Hepatocyte (in vitro differentiated cells): Measurements from ENCODE around the gene HBA1. TPM values are rescaled to one million over a fixed set of nuclear protein-coding genes. Genes with fewer than 3 reads are reported as not detected.
"Not testable (repeated sequence)": the region's sequence is repeated elsewhere in the genome, so short reads cannot be mapped to it uniquely, and the experiment has no call there.

ENCODE experiments used
- DNase-seq: peaks from one replicate; pipeline ENCODE4 v3.0.0-alpha.2; 2016; ENCODE audit warnings: low spot score
- H2AFZ ChIP-seq: fragments of 200-600 bp; sonication (generic); 2 replicates; pipeline ENCODE4 v1.6.0; 2016; ENCODE audit warnings: antibody characterized with exemption, mild to moderate bottlenecking
- H3K27ac ChIP-seq: fragments of 200-600 bp; sonication (generic); 2 replicates; pipeline ENCODE4 v1.5.1; 2016; ENCODE audit warnings: mild to moderate bottlenecking
- H3K27me3 ChIP-seq: fragments of 200-600 bp; sonication (generic); 2 replicates; pipeline ENCODE4 v1.6.1; 2016
- H3K36me3 ChIP-seq: fragments of 200-600 bp; sonication (generic); replicated peaks from 2 replicates; pipeline ENCODE4 v1.5.1; 2016; ENCODE audit warnings: low read depth; ENCODE audit not compliant: insufficient read depth
- H3K4me1 ChIP-seq: fragments of 200-600 bp; sonication (generic); 2 replicates; pipeline ENCODE4 v1.5.1; 2016; ENCODE audit warnings: mild to moderate bottlenecking, moderate library complexity; ENCODE audit not compliant: insufficient read depth
- H3K4me2 ChIP-seq: fragments of 200-600 bp; sonication (generic); 2 replicates; pipeline ENCODE4 v1.6.0; 2016
- H3K4me3 ChIP-seq: fragments of 200-600 bp; sonication (generic); 2 replicates; pipeline ENCODE4 v1.5.1; 2016; ENCODE audit warnings: mild to moderate bottlenecking
- H3K79me2 ChIP-seq: fragments of 200-600 bp; sonication (generic); 2 replicates; pipeline ENCODE4 v1.6.0; 2017; ENCODE audit warnings: mild to moderate bottlenecking
- H3K9me2 ChIP-seq: fragments of 200-600 bp; sonication (generic); replicated peaks from 2 replicates; pipeline ENCODE4 v1.6.0; 2017; ENCODE audit warnings: mild to moderate bottlenecking; ENCODE audit not compliant: insufficient read depth
- H3K9me3 ChIP-seq: fragments of 200-600 bp; sonication (generic); 2 replicates; pipeline ENCODE4 v1.5.1; 2016; ENCODE audit warnings: low read depth, mild to moderate bottlenecking
- H4K20me1 ChIP-seq: fragments of 200-600 bp; sonication (generic); 2 replicates; pipeline ENCODE4 v1.6.0; 2016; ENCODE audit warnings: mild to moderate bottlenecking; ENCODE audit not compliant: insufficient read depth, poor library complexity, severe bottlenecking
- CTCF ChIP-seq: fragments of 200-600 bp; sonication (generic); IDR thresholded peaks from 2 replicates; pipeline ENCODE4 v1.5.1; 2016; ENCODE audit warnings: antibody characterized with exemption, mild to moderate bottlenecking; ENCODE audit not compliant: poor library complexity
- EZH2 ChIP-seq: fragments of 200-600 bp; sonication (generic); IDR thresholded peaks from 2 replicates; pipeline ENCODE4 v1.6.1; 2016; ENCODE audit warnings: antibody characterized with exemption, mild to moderate bottlenecking, borderline replicate concordance
- EZH2phosphoT487 ChIP-seq: fragments of 200-600 bp; sonication (generic); IDR thresholded peaks from one replicate; pipeline ENCODE4 v1.6.1; 2018; ENCODE audit warnings: antibody characterized with exemption, mild to moderate bottlenecking, low read depth, moderate library complexity; ENCODE audit not compliant: unreplicated experiment, severe bottlenecking
- WGBS: methylation state at CpG from one replicate; pipeline ENCODE4 v1.1.6; 2016; ENCODE audit warnings: low lambda C conversion rate; ENCODE audit errors: missing lambda C conversion rate; 5-methylcytosine and 5-hydroxymethylcytosine counted together
- polyA plus RNA-seq: library from polyadenylated mRNA; unstranded; fragments of >200 nt; fragmentation: Nextera tagmentation; extraction: Ambion mirVana; gene quantifications from 2 replicates; pipeline ENCODE4 v1.2.1, GENCODE V29; 2016
- total RNA-seq: library from RNA; depleted of rRNA; stranded (reverse); fragments of >200 nt; gene quantifications from 2 replicates; pipeline ENCODE4 v1.2.3, GENCODE V29; 2014

Gene HBA1
- total and polyA plus RNA-seq, 2 experiments from 2014 or later, result not detected

GRCh38 chr16:149024-149660 lies 27.3 kb upstream of the HBA1 start:
- no peaks in the 10 kb centered on the region for H3K9me3 ChIP-seq
- no peaks in the 10 kb centered on the region for H3K79me2 ChIP-seq
- peaks cover 8% of the 10 kb centered on the region for H3K27me3 ChIP-seq
- H3K4me2 ChIP-seq, result no peak overlapping the region
- H2AFZ ChIP-seq, result no peak overlapping the region
- no peaks in the 10 kb centered on the region for H4K20me1 ChIP-seq
- WGBS, result 65% methylated on average over 9 of the region's 9 CpGs
- H3K4me1 ChIP-seq, result no peaks in the 10 kb centered on the region
- no peak for TF ChIP-seq EZH2phosphoT487
- TF ChIP-seq EZH2, result no peak
- TF ChIP-seq CTCF, result no peak
- no peak for DNase-seq
- H3K4me3 ChIP-seq, result no peak overlapping the region
- H3K36me3 ChIP-seq, result no peaks in the 10 kb centered on the region
- no peak overlapping the region for H3K27ac ChIP-seq
- no peaks in the 10 kb centered on the region for H3K9me2 ChIP-seq

- H3K4me1 ChIP-seq, result peaks cover 7% of the 10 kb centered on the region
- H3K79me2 ChIP-seq, result no peaks in the 10 kb centered on the region
- 90% methylated on average over 16 of the region's 17 CpGs for WGBS
- H3K4me3 ChIP-seq, result no peak within 1 kb of the TSS
- no peak for TF ChIP-seq EZH2
- TF ChIP-seq CTCF, result no peak
- no peak for TF ChIP-seq EZH2phosphoT487
- no peak for DNase-seq
- H4K20me1 ChIP-seq, result no peaks in the 10 kb centered on the region
- H3K9me3 ChIP-seq, result no peaks in the 10 kb centered on the region
- peaks cover 30% of the 10 kb centered on the region for H3K27me3 ChIP-seq
- no peak within 1 kb of the TSS for H2AFZ ChIP-seq
- H3K36me3 ChIP-seq, result no peaks in the 10 kb centered on the region
- H3K4me2 ChIP-seq, result no peak within 1 kb of the TSS
- no peak within 1 kb of the TSS for H3K27ac ChIP-seq
- no peaks in the 10 kb centered on the region for H3K9me2 ChIP-seq
These were observed 24.0 kb upstream of the HBA1 start, which contains the start of gene HBZ for GRCh38 chr16:152141-153128. HBZ (plus strand) TSS chr16:152644; CDS start chr16:152910, 266 bp downstream.

GRCh38 chr16:153129-153521 lies 23.4 kb upstream of the HBA1 start:
- not testable (repeated sequence) for H2AFZ ChIP-seq, H3K4me2 ChIP-seq, H4K20me1 ChIP-seq, H3K9me2 ChIP-seq, H3K4me3 ChIP-seq, H3K79me2 ChIP-seq, H3K9me3 ChIP-seq, DNase-seq, H3K36me3 ChIP-seq, H3K27ac ChIP-seq, H3K4me1 ChIP-seq
- peaks cover 37% of the 10 kb centered on the region for H3K27me3 ChIP-seq
- WGBS, result no CpG with 5 or more reads among the region's 6 CpGs

GRCh38 chr16:153550-154216 lies 22.8 kb upstream of the HBA1 start:
- DNase-seq, result not testable (repeated sequence)
- H3K27me3 ChIP-seq, result peaks cover 37% of the 10 kb centered on the region

More at GRCh38 chr16:153550-154216, 22.8 kb upstream of the HBA1 start:
- H3K9me3 ChIP-seq, H3K4me1 ChIP-seq, H2AFZ ChIP-seq, H3K4me2 ChIP-seq, H3K36me3 ChIP-seq, H4K20me1 ChIP-seq, H3K27ac ChIP-seq, H3K9me2 ChIP-seq, H3K79me2 ChIP-seq, H3K4me3 ChIP-seq: not testable (repeated sequence)
- no CpG with 5 or more reads among the region's 74 CpGs for whole genome bisulfite sequencing
